H9 (cell line): ENCODE results near the gene LCN2. TPM values are rescaled to one million over a fixed set of nuclear protein-coding genes. Genes with fewer than 3 reads are reported as not detected.
"Not testable (repeated sequence)": the region's sequence is repeated elsewhere in the genome, so short reads cannot be mapped to it uniquely, and the experiment has no call there.

ENCODE experiments used
- DNase-seq: peaks from one replicate; pipeline ENCODE4 v3.0.0-alpha.2; 2017
- H2AFZ ChIP-seq: one replicate; pipeline ENCODE4 v1.6.1; 2013; ENCODE audit warnings: mild to moderate bottlenecking, low read length, control low read depth, moderate library complexity
- H2AK5ac ChIP-seq: 2 replicates; pipeline ENCODE4 v1.6.1; 2013; ENCODE audit warnings: low read length, control low read depth, mixed read lengths; ENCODE audit not compliant: insufficient read length
- H2BK120ac ChIP-seq: one replicate; pipeline ENCODE4 v1.6.1; 2013; ENCODE audit warnings: low read depth, mild to moderate bottlenecking, low read length, control low read depth, inconsistent platforms; ENCODE audit not compliant: poor library complexity, severe bottlenecking
- H2BK12ac ChIP-seq: 2 replicates; pipeline ENCODE4 v1.6.1; 2013; ENCODE audit warnings: low read length, control low read depth, mixed read lengths, low read depth; ENCODE audit not compliant: insufficient read length
- H2BK15ac ChIP-seq: 2 replicates; pipeline ENCODE4 v1.6.1; 2013; ENCODE audit warnings: low read depth, low read length, control low read depth
- H2BK20ac ChIP-seq: one replicate; pipeline ENCODE4 v1.6.1; 2013; ENCODE audit warnings: low read depth, mild to moderate bottlenecking, low read length, control low read depth, inconsistent platforms; ENCODE audit not compliant: poor library complexity, severe bottlenecking
- H2BK5ac ChIP-seq: 2 replicates; pipeline ENCODE4 v1.6.1; 2013; ENCODE audit warnings: low read length, control low read depth, mixed read lengths; ENCODE audit not compliant: insufficient read length
- H3K14ac ChIP-seq: 2 replicates; pipeline ENCODE4 v1.6.1; 2013; ENCODE audit warnings: low read length, control low read depth; ENCODE audit not compliant: insufficient read depth
- H3K18ac ChIP-seq: 2 replicates; pipeline ENCODE4 v1.6.1; 2013; ENCODE audit warnings: low read depth, mild to moderate bottlenecking, mixed read lengths, low read length, control low read depth; ENCODE audit not compliant: insufficient read length
- H3K23ac ChIP-seq: 2 replicates; pipeline ENCODE4 v1.6.1; 2013; ENCODE audit warnings: low read length, control low read depth, mixed read lengths, low read depth; ENCODE audit not compliant: insufficient read length
- H3K23me2 ChIP-seq: 2 replicates; pipeline ENCODE4 v1.6.1; 2013; ENCODE audit warnings: low read depth, mild to moderate bottlenecking, mixed read lengths, low read length, control low read depth; ENCODE audit not compliant: insufficient read length, poor library complexity, severe bottlenecking
- H3K27ac ChIP-seq: 2 replicates; pipeline ENCODE4 v1.5.1; 2013; ENCODE audit warnings: low read length, control low read depth, mixed read lengths, low read depth; ENCODE audit not compliant: insufficient read length
- H3K27me3 ChIP-seq: 2 replicates; pipeline ENCODE4 v1.6.1; 2013; ENCODE audit warnings: low read length, control low read depth, inconsistent platforms; ENCODE audit not compliant: insufficient read depth
- H3K4ac ChIP-seq: 2 replicates; pipeline ENCODE4 v1.6.1; 2013; ENCODE audit warnings: low read depth, mild to moderate bottlenecking, control low read depth, inconsistent platforms, low read length, moderate library complexity
- H3K4me1 ChIP-seq: 2 replicates; pipeline ENCODE4 v1.6.1; 2013; ENCODE audit warnings: low read length, control low read depth, inconsistent platforms; ENCODE audit not compliant: insufficient read depth
- H3K4me2 ChIP-seq: 2 replicates; pipeline ENCODE4 v1.6.1; 2013; ENCODE audit warnings: low read length, control low read depth, mixed read lengths; ENCODE audit not compliant: insufficient read length, insufficient read depth
- H3K56ac ChIP-seq: 2 replicates; pipeline ENCODE4 v1.6.1; 2013; ENCODE audit warnings: low read depth, mild to moderate bottlenecking, mixed read lengths, low read length, control low read depth; ENCODE audit not compliant: insufficient read length
- H3K79me1 ChIP-seq: 2 replicates; pipeline ENCODE4 v1.6.1; 2013; ENCODE audit warnings: low read depth, mild to moderate bottlenecking, moderate library complexity, low read length, control low read depth, inconsistent platforms; ENCODE audit not compliant: insufficient read depth, poor library complexity, severe bottlenecking
- H3K79me2 ChIP-seq: 2 replicates; pipeline ENCODE4 v1.6.1; 2013; ENCODE audit warnings: low read length, control low read depth, inconsistent platforms; ENCODE audit not compliant: insufficient read depth
- H3K9ac ChIP-seq: 2 replicates; pipeline ENCODE4 v1.6.1; 2013; ENCODE audit warnings: low read length, control low read depth, mixed read lengths; ENCODE audit not compliant: insufficient read length; ENCODE audit errors: extremely low read depth
- H3K9me3 ChIP-seq: one replicate; pipeline ENCODE4 v1.6.1; 2013; ENCODE audit warnings: low read depth, low read length, inconsistent platforms; ENCODE audit not compliant: control insufficient read depth
- H3T11ph ChIP-seq: one replicate; pipeline ENCODE4 v1.6.1; 2013; ENCODE audit warnings: mild to moderate bottlenecking, low read length, control low read depth, inconsistent platforms
- H4K20me1 ChIP-seq: one replicate; pipeline ENCODE4 v1.6.1; 2013; ENCODE audit not compliant: control insufficient read depth, insufficient read length, insufficient read depth
- H4K5ac ChIP-seq: 2 replicates; pipeline ENCODE4 v1.6.1; 2013; ENCODE audit warnings: low read depth, mild to moderate bottlenecking, mixed read lengths, low read length, control low read depth; ENCODE audit not compliant: insufficient read length
- H4K8ac ChIP-seq: replicated peaks from 2 replicates; pipeline ENCODE4 v1.6.1; 2013; ENCODE audit warnings: low read length, control low read depth, mixed read lengths, low read depth; ENCODE audit not compliant: insufficient read length
- H4K91ac ChIP-seq: 2 replicates; pipeline ENCODE4 v1.6.1; 2013; ENCODE audit warnings: low read depth, mild to moderate bottlenecking, moderate library complexity, mixed read lengths, low read length, control low read depth; ENCODE audit not compliant: insufficient read length
- H3K27ac Mint-ChIP-seq, 3 experiments: 2 replicates in 2 of 3; 3 replicates in 1 of 3; pipeline ENCODE4 v1.8.0; 2020 to 2021; ENCODE audit warnings: mixed read lengths in 3 of 3, mild to moderate bottlenecking in 1 of 3, moderate library complexity in 1 of 3
- H3K27me3 Mint-ChIP-seq: 2 replicates; pipeline ENCODE4 v1.8.0; 2021; ENCODE audit warnings: low read depth, mild to moderate bottlenecking, moderate library complexity, mixed read lengths
- H3K36me3 Mint-ChIP-seq, 3 experiments: 2 replicates in 2 of 3; 3 replicates in 1 of 3; pipeline ENCODE4 v1.8.0; 2020 to 2021; ENCODE audit warnings: low read depth in 3 of 3, mixed read lengths in 3 of 3; ENCODE audit not compliant: insufficient read depth in 1 of 3
- H3K4me1 Mint-ChIP-seq, 2 experiments: 2 replicates each; pipeline ENCODE4 v1.8.0; 2020; ENCODE audit warnings: mixed read lengths in 2 of 2
- H3K4me3 Mint-ChIP-seq, 2 experiments: 2 replicates in 1 of 2; 3 replicates in 1 of 2; pipeline ENCODE4 v1.8.0; 2020 to 2021; ENCODE audit warnings: mild to moderate bottlenecking in 2 of 2, mixed read lengths in 2 of 2, moderate library complexity in 1 of 2
- H3K9me3 Mint-ChIP-seq, 2 experiments: 2 replicates in 1 of 2; 3 replicates in 1 of 2; pipeline ENCODE4 v1.8.0; 2020; ENCODE audit warnings: mild to moderate bottlenecking in 2 of 2, mixed read lengths in 2 of 2, moderate library complexity in 1 of 2
- WGBS: extraction: QIAGEN DNeasy Blood & Tissue Kit; methylation state at CpG from one replicate; pipeline ENCODE4 v1.1.7; 2013; ENCODE audit warnings: missing lambda C conversion rate, low lambda C conversion rate, mixed read lengths; ENCODE audit not compliant: insufficient read length; ENCODE audit errors: extremely low coverage; 5-methylcytosine and 5-hydroxymethylcytosine counted together
- total RNA-seq: library from RNA; stranded (reverse); gene quantifications from 2 replicates; pipeline ENCODE4 v1.2.1, GENCODE V29; 2021

LCN2 gene
- total RNA-seq, 1 experiment from 2014 or later: not detected

DNA sequence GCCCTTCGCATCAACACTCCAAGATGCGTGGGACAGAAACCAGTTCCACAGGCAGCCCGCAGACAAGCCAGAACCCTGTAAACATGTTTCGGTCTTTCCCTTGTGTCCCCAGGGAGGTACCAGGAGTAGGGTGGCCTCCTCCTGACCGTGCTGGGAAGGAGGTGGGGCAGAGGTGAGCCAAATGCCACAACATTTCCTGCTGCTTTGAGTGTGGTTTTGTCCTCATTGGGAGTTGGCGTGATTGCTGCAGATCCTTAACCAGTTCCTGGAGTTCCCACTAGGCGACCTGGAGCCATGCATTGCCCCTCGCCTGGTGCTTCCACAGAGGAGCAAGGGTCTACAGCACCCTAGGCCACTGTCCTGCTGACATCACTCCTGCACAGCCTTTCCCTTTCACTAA lies 13.7 kb upstream of the LCN2 start:
- H2AFZ ChIP-seq, H2BK12ac ChIP-seq, H2BK20ac ChIP-seq, H3K14ac ChIP-seq, H3K4me1 ChIP-seq, H3K4me3 Mint-ChIP-seq, H3K23me2 ChIP-seq, H2BK120ac ChIP-seq, H3K9me3 Mint-ChIP-seq, H3K23ac ChIP-seq, H4K91ac ChIP-seq, H3K27ac Mint-ChIP-seq, H3K56ac ChIP-seq, H2BK5ac ChIP-seq, H3K79me2 ChIP-seq, H3K27ac ChIP-seq, H3K9me3 ChIP-seq, H3K27me3 ChIP-seq, H2AK5ac ChIP-seq, H3K4me2 ChIP-seq, H3K9ac ChIP-seq, H3K36me3 Mint-ChIP-seq, H2BK15ac ChIP-seq, H4K5ac ChIP-seq, H3T11ph ChIP-seq, H4K8ac ChIP-seq, H3K4ac ChIP-seq, H3K79me1 ChIP-seq, H4K20me1 ChIP-seq: not testable (repeated sequence)
- no CpG with 5 or more reads among the region's 8 CpGs for WGBS
- H3K4me1 Mint-ChIP-seq: peaks cover 8 to 11% of the 10 kb centered on the region in 2 experiments
- peak overlapping the region; percentile 64 for H3K18ac ChIP-seq
- peak; percentile 24 for DNase-seq
- peaks cover 54% of the 10 kb centered on the region for H3K27me3 Mint-ChIP-seq
